NT2/D1 (cell line): ENCODE data around the gene ABHD12.

Source experiments
- DNase-seq: peaks from one replicate; pipeline ENCODE4 v3.0.0-alpha.2; 2011; ENCODE audit warnings: low read depth, low spot score
- H3K27me3 ChIP-seq: 2 replicates; pipeline ENCODE4 v1.6.0; 2011; ENCODE audit warnings: mild to moderate bottlenecking; ENCODE audit not compliant: insufficient read length, insufficient read depth
- H3K36me3 ChIP-seq: 2 replicates; pipeline ENCODE4 v1.6.1; 2011; ENCODE audit warnings: mild to moderate bottlenecking, low read length, mixed read lengths; ENCODE audit not compliant: insufficient read depth, insufficient read length
- H3K4me1 ChIP-seq: 2 replicates; pipeline ENCODE4 v1.5.1; 2011; ENCODE audit not compliant: insufficient read depth, insufficient read length
- H3K4me3 ChIP-seq: 2 replicates; pipeline ENCODE4 v1.5.1; 2011; ENCODE audit warnings: low read depth; ENCODE audit not compliant: insufficient read length
- H3K9ac ChIP-seq: 2 replicates; pipeline ENCODE4 v1.6.0; 2011; ENCODE audit warnings: low read depth; ENCODE audit not compliant: insufficient read length
- H3K9me3 ChIP-seq: 2 replicates; pipeline ENCODE4 v1.5.1; 2011; ENCODE audit warnings: mild to moderate bottlenecking, low read length; ENCODE audit not compliant: insufficient read depth
- SUZ12 ChIP-seq: IDR thresholded peaks from 2 replicates; pipeline ENCODE4 v1.6.1; 2011; ENCODE audit not compliant: insufficient read length, insufficient read depth; ENCODE audit errors: extremely low read depth
- YY1 ChIP-seq: IDR thresholded peaks from 2 replicates; pipeline ENCODE4 v1.6.1; 2011; ENCODE audit not compliant: insufficient read length, insufficient read depth
- ZNF274 ChIP-seq: IDR thresholded peaks from 2 replicates; pipeline ENCODE4 v1.6.1; 2011; ENCODE audit warnings: mild to moderate bottlenecking, low read depth, low read length

The ABHD12 gene

DNA sequence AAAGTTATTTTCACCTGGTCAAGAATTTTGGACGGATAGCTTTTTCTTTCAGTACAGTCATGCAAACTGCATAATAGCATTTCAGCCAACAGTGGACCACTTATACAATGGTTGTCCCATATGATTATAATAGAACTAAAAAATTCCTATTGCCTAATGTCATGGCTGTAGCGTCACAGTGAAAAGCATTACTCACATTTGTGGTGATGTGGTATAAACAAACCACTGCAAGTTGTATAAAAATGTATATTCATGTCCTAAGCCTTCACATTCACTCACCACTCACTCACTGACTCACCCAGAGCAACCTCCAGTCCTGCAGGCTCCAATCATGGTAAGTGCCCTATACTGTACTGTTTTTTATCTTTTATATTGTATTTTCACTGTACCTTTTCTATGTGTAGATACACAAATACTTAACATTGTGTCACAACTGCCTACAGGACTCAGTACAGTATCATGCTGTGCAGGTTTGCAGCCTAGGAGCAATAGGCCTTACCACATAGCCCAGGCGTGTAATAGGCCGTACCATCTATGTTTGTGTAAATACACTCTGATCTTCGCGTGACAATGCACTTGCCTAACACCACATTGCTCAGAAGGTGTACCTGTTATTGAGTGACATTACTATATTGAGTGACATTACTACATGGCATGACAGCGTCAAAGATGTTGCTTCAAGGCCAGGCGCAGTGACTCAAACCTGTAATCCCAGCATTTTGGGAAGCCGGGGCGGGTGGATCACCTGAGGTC is 17.9 kb downstream of the ABHD12 start:
- H3K4me1 ChIP-seq, result no peaks in the 10 kb centered on the region
- H3K9ac ChIP-seq, result no peak overlapping the region
- DNase-seq, result no peak
- H3K27me3 ChIP-seq, result no peaks in the 10 kb centered on the region
- no peaks in the 10 kb centered on the region for H3K9me3 ChIP-seq
- no peak for TF ChIP-seq YY1
- peaks cover under 1% of the 10 kb centered on the region for H3K36me3 ChIP-seq
- no peak overlapping the region for H3K4me3 ChIP-seq

GRCh38 chr20:25369971-25370370 is 20.7 kb downstream of the ABHD12 start:
- Histone ChIP-seq H3K4me1 (no peaks in the 10 kb centered on the region), H3K27me3 (no peaks in the 10 kb centered on the region), H3K9ac (no peak overlapping the region), H3K9me3 (no peaks in the 10 kb centered on the region), H3K36me3 (peaks cover 3% of the 10 kb centered on the region), H3K4me3 (no peak overlapping the region)
- DNase-seq, result no peak
- TF ChIP-seq SUZ12, result no peak
- no peak for TF ChIP-seq ZNF274
- TF ChIP-seq YY1, result no peak

- no peak overlapping the region for H3K4me3 ChIP-seq
- no peak overlapping the region for H3K9ac ChIP-seq
- no peaks in the 10 kb centered on the region for H3K4me1 ChIP-seq
- H3K9me3 ChIP-seq, result no peaks in the 10 kb centered on the region
- no peak for TF ChIP-seq SUZ12
- TF ChIP-seq YY1, result no peak
- no peak for TF ChIP-seq ZNF274
- no peak for DNase-seq
- H3K27me3 ChIP-seq, result no peaks in the 10 kb centered on the region
- H3K36me3 ChIP-seq, result peaks cover 3% of the 10 kb centered on the region
Measured at GRCh38 chr20:25369529-25369928, 21.1 kb downstream of the ABHD12 start.

DNA sequence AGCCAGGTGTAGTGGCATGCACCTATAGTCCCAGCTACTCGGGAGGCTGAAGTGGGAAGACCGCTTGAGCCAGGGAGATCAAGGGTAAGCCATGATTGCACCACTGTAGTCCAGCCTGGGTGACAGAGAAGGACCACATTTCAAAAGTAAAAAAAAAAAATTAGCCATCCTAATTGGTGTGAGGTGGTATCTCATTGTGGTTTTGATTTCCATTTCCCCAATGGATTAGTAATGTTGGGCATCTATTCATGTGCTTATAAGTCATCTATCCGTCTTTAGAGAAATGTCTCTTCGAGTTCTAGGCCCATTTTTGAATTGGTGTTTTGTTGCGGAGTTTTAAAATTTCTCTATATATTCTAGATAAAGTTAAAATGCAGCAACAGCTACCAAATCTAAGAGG is 21.7 kb downstream of the ABHD12 start:
- DNase-seq, result no peak
- no peaks in the 10 kb centered on the region for H3K9me3 ChIP-seq
- peaks cover 3% of the 10 kb centered on the region for H3K36me3 ChIP-seq

GRCh38 chr20:25368526-25368925 is 22.1 kb downstream of the ABHD12 start:
- no peaks in the 10 kb centered on the region for H3K27me3 ChIP-seq
- no peaks in the 10 kb centered on the region for H3K9me3 ChIP-seq
- H3K4me3 ChIP-seq, result no peak overlapping the region
- TF ChIP-seq YY1, result no peak
- no peak for TF ChIP-seq ZNF274
- TF ChIP-seq SUZ12, result no peak
- H3K9ac ChIP-seq, result no peak overlapping the region
- DNase-seq, result no peak
- H3K4me1 ChIP-seq, result no peaks in the 10 kb centered on the region
- peaks cover 3% of the 10 kb centered on the region for H3K36me3 ChIP-seq

More for the DNA sequence above, 21.7 kb downstream of the ABHD12 start:
- Histone ChIP-seq H3K4me3 (no peak overlapping the region), H3K4me1 (no peaks in the 10 kb centered on the region), H3K9ac (no peak overlapping the region), H3K27me3 (no peaks in the 10 kb centered on the region)
- TF ChIP-seq SUZ12, result no peak
- no peak for TF ChIP-seq YY1
- TF ChIP-seq ZNF274, result no peak

DNA sequence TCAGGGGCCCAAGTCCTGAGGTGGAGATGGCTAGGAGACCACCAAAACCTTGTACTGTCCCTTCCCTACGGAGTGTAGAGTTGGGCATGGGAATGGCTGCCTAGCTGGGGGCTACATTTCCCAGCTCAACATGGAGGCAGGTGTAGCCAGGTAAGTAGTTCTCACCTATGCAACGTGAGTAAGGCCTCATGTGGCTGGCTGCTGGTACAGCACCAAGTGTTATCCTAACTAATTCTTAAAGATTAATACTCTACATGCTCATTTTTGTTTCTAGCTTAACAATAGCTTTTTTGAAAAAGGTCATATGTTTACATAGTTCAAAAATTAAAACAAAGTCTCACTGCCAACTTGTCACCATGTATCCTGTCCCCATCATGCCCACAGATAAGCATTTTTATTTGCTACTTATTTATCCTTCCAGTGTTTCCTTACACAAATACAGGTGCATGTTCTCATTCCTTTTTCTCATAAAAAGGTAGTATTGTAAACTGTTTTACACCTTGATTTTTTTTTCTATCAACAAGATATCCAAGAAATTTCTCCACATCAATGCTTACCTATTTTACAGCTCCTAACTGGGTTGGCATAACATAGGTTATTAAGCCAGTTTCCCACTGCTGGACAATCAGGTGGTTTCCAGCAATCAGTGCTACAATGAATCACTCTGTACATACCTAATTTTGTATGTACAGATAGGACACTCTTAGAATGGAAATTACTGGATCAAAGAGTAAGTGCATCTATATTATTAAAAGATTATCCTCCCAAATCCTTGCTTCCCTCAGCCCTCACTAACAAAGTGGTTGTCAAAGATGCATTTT is 25.5 kb downstream of the ABHD12 start:
- Histone ChIP-seq H3K9me3 (no peaks in the 10 kb centered on the region), H3K36me3 (peaks cover 3% of the 10 kb centered on the region), H3K4me3 (no peak overlapping the region), H3K27me3 (no peaks in the 10 kb centered on the region), H3K4me1 (no peaks in the 10 kb centered on the region), H3K9ac (no peak overlapping the region)
- no peak for DNase-seq
- TF ChIP-seq YY1 (no peak), ZNF274 (no peak), SUZ12 (no peak)

GRCh38 chr20:25364180-25364788 is 26.4 kb downstream of the ABHD12 start:
- no peak overlapping the region for H3K4me3 ChIP-seq
- TF ChIP-seq ZNF274 (no peak), SUZ12 (no peak), YY1 (no peak)

More at GRCh38 chr20:25364180-25364788, 26.4 kb downstream of the ABHD12 start:
- H3K9ac ChIP-seq, result no peak overlapping the region
- no peaks in the 10 kb centered on the region for H3K9me3 ChIP-seq
- H3K27me3 ChIP-seq, result no peaks in the 10 kb centered on the region
- DNase-seq, result no peak
- no peaks in the 10 kb centered on the region for H3K4me1 ChIP-seq
- H3K36me3 ChIP-seq, result peaks cover 3% of the 10 kb centered on the region
